ENCODE measurements around the gene DRICH1. TPM values are rescaled to one million over a fixed set of nuclear protein-coding genes. Genes with fewer than 3 reads are reported as not detected.

DRICH1 gene
- polyA plus RNA-seq, 1 of the 3 experiments (the other 2 are of a cell fraction) = 0.21 TPM

- Histone ChIP-seq H3K4me3 (ENCODE audit: low read depth in 2 of 2, low read length in 1 of 2) (peak overlapping the region in 1 of 2 experiments; percentile 42; a peak in 2 of 4 replicates), H3K9me3 (no peaks in the 10 kb centered on the region), H3K27ac (ENCODE audit: low read depth in 2 of 2, low read length in 1 of 2) (no peak overlapping the region), H3K4me2 (peak overlapping the region; percentile 72; the same call in 1 of the 2 replicates), H3K4me1 (ENCODE audit: control insufficient read depth in 1 of 2, insufficient read depth in 2 of 2, low read depth in 1 of 2, low read length in 1 of 2) (peaks cover 0 to 8% of the 10 kb centered on the region in 2 experiments; a peak in 1 of 4 replicates), H3K79me2 (ENCODE audit: insufficient read depth) (no peaks in the 10 kb centered on the region), H3K9ac (no peak overlapping the region), H3K27me3 (ENCODE audit: insufficient read depth) (peaks cover 18% of the 10 kb centered on the region), H3K36me3 (replicated peaks in 1 of 2; ENCODE audit: control insufficient read depth in 1 of 2, insufficient read depth in 2 of 2, low read length in 1 of 2) (no peaks in the 10 kb centered on the region), H3K9me2 (no peaks in the 10 kb centered on the region), H4K20me1 (ENCODE audit: insufficient read depth) (no peaks in the 10 kb centered on the region), H3F3A (replicated peaks; ENCODE audit: insufficient read depth) (no peaks in the 10 kb centered on the region), H2AFZ (ENCODE audit: low read depth) (no peak overlapping the region)
- POLR2A ChIA-PET = no interaction called here
- no peak for DNase-seq
- TF ChIP-seq POLR2AphosphoS5 (IDR thresholded peaks at IDR 0.05; ENCODE audit: low read depth, low read length) (no peak), NRF1 (IDR thresholded peaks at IDR 0.05; ENCODE audit: low read depth, low read length) (no peak), FOXM1 (IDR thresholded peaks at IDR 0.05; ENCODE audit: low read depth) (no peak), FOXJ3 (CRISPR knock-in tag; IDR thresholded peaks at IDR 0.05) (no peak), TEAD4 (IDR thresholded peaks at IDR 0.05; ENCODE audit: borderline replicate concordance, insufficient read depth) (no peak), CHD2 (IDR thresholded peaks at IDR 0.05; ENCODE audit: low read length, partially characterized antibody) (no peak), ZBTB33 (IDR thresholded peaks at IDR 0.05; ENCODE audit: borderline replicate concordance, low read depth) (no peak), EP300 (IDR thresholded peaks at IDR 0.05; ENCODE audit: borderline replicate concordance in 1 of 2, low read depth in 1 of 2, low read length in 1 of 2) (no peak), RFX5 (IDR thresholded peaks at IDR 0.05; ENCODE audit: low read length) (no peak), MEF2A (IDR thresholded peaks at IDR 0.05; ENCODE audit: borderline replicate concordance, low read depth) (no peak), PBX3 (IDR thresholded peaks at IDR 0.05) (no peak), MXI1 (IDR thresholded peaks at IDR 0.05; ENCODE audit: low read depth, low read length) (no peak), TCF12 (IDR thresholded peaks at IDR 0.05) (no peak)
- 91% methylated on average over 34 of the region's 37 CpGs for WGBS (ENCODE audit: low lambda C conversion rate)
- CTCF ChIA-PET = interaction anchor here (2.8 kb wide), 1 partner anchor 24 kb away, joined by 13 read pairs; no protein-coding TSS in a partner anchor
These were observed 65.2 kb downstream of the DRICH1 start for GRCh38 chr22:23566705-23567475.
